NCI-H526 treated with DMSO at 0.1 percent for 48 hours (cell line): Measurements from ENCODE around the gene GASK1A.
"Not testable (repeated sequence)": the region's sequence is repeated elsewhere in the genome, so short reads cannot be mapped to it uniquely, and the experiment has no call there.

Experiments used
- DNase-seq: peaks from one replicate; lab custom pipeline; 2025; lab: John Stamatoyannopoulos, UW

Gene GASK1A

GRCh38 chr3:43062040-43062563, 83.0 kb downstream of the GASK1A start:
- DNase-seq, result no peak

- DNase-seq, result no peak
These were observed 83.5 kb downstream of the GASK1A start for GRCh38 chr3:43062564-43063040.

DNA sequence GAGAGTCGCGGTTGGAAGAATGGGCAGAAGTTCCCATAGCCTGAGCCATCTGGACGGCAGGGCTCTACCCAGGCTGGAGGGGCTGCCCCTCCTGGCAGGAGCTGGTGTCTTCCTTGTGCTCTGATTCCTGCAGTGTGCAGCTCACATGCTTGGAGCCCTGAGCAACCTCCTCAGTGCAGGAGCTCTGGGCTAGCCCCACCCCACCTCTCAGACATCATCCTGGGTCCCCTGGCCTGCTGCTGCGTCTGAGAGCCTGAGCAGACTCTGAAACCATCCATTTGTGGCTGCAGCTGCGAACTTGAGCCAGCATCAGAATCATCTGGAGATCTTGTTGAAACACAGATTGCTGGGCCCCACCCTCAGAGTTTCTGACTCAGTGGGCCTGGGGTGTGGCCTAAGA, 84.0 kb downstream of the GASK1A start:
- no peak for DNase-seq

DNA sequence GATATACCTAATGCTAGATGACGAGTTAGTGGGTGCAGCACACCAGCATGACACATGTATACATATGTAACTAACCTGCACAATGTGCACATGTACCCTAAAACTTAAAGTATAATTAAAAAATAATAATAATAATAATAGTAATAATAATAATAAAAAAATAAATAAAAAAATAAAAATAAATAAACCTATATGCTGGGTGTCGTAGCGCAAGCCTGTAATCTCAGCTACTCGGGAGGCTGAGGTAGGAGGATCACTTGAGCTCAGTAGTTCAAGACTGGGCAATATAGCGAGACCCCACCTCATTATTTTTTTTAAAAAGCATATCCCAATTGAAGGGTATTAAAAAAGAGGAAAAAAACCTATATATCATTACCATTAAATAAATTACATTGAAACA, 91.6 kb downstream of the GASK1A start:
- DNase-seq, result not testable (repeated sequence)

DNA sequence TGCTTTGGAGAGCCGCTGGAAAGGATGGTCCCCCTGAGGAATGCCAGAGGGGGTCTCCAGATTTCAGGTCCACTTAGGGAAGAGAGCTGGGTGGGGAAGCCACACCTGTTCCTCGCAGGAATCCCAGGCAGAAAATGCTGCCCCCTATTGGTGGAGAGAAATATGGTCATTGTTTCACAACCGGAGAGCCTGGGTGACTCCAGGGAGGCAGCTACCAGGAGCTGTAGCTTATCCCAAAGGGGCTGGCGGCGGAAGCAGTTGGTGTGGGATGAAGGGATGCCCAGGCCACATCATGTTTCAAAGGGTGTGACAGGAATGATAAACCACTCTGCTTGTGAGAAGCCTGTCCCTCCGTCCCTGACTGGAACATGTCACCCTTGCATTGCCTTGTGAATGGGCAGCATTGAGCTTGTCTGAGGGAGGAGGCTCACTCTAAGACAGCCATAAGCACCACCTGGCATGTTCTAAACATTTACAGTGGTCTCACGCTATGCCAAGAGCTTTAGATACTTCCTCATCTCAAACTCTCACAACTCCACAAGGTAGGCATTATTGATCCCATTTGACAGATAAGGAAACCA, 92.3 kb downstream of the GASK1A start:
- DNase-seq, result no peak

DNA sequence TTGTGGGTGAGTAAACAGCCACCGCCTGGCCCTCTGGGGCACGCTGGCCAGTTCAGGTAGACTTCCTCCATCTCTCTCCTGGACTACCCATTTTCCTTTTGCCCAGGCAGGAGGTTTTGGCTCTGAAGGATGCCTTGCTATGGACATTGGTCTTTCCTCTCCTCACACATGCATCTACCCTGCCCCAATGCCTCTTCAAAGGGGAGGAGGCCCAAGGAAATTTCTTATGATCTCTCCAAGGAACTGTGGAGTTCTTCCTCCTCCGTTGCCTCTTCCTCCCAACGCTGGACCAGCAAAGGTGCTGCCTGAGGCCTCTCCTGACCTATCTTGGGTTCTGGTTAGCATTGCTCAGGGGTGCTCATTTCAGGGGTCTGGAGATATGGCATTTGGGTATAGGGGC, 93.2 kb downstream of the GASK1A start:
- DNase-seq, result no peak

GRCh38 chr3:43073116-43073835, 94.2 kb downstream of the GASK1A start:
- DNase-seq, result no peak

DNA sequence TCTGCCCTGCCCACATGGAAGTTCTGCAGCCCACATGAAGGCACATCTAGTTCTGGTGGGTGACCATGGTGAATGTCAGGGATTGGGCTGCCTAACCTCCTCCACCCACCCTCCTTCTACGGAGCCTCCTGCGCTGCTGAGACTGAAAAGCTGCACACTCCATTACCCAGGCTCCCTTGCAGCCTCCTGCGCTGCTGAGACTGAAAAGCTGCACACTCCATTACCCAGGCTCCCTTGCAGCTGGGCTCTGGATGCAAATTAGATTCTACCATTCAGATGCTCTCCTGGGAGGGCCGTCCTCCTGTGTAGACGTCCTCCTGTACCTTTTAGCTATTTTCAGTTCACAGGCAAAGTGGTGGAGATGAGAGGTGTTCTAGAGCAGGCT, 94.7 kb downstream of the GASK1A start:
- DNase-seq, result no peak

DNA sequence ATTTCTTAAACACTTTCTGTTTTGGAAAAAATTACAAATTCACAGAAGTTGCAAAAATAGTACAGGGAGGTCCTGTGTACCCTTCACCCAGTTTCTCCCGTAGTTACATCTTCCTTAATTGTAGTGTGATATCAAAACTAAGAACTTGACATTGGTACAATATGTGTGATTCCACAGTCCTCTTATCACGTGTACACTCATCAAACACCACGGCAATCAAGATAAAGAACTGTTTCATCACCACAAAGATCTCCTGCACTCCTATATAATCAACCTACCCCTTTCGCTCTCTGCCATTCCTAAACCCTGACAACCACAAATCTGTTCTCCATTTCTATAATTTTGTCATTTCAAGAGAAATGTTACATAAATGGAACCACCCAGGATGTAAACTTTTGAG, 95.4 kb downstream of the GASK1A start:
- no peak for DNase-seq

DNA sequence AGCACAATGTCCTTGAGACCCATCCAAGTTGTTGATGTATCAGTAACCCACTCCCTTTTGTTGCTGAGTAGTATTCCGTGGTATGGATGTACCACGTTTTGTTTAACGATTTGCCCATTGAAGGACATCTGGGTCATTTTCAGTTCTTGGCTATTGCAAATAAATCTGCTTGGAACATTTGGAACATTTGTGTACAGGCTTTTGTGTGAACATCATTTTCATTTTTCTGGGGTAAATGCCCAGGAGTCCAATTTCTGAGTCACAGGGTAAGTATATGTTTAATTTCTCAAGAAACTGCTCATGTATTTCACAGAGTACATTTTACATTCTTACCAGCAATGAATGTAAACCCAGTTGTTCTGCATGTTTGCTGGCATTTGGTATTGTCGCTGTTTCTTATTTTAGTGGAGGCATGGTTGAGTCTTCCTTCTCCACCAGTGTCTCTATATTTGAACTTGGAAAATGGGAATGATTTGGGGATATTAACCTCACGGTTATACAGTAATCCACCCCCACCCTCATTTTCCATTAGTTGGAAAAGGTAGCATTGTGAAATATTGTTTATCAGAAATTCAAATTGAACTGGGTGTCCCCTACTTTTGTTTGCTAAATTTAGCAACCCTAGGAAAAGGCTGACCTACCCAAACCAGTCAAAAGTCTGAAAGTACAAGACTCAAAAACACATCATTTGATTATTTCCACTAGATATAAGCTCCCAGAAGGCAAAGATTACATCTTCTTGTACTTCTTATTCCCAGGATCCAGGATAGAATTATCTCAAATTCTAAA, 96.0 kb downstream of the GASK1A start:
- no peak for DNase-seq

- no peak for DNase-seq
These were observed 97.0 kb downstream of the GASK1A start for GRCh38 chr3:43075904-43076661.

- DNase-seq, result no peak
These were observed 97.7 kb downstream of the GASK1A start for GRCh38 chr3:43076857-43077256.

- no peak for DNase-seq
These were observed 98.2 kb downstream of the GASK1A start for GRCh38 chr3:43077261-43077660.

GRCh38 chr3:43077707-43078106, 98.6 kb downstream of the GASK1A start:
- DNase-seq, result no peak

GRCh38 chr3:43079536-43080332, 100.6 kb downstream of the GASK1A start:
- DNase-seq, result no peak

- no peak for DNase-seq
These were observed 101.8 kb downstream of the GASK1A start for GRCh38 chr3:43080726-43081568.

DNA sequence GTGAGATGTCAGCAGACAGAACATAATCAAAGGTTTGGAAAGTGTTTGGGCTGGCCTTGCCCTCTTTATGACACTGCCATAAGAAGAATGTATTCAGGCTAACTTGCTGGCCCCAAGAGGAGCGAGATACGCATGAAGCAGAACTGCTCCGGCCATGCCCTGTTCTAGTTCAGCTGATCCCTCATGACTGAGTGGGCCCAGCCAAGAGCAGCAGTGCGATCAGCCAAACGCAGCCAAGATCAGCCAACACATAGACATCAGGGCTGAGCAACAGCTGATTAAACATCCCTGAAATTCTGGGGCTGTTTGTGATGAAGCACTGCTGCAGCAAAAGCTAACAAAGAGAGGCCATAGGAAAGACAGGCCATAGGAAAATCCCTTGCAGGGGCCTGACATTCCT, 102.7 kb downstream of the GASK1A start:
- DNase-seq, result no peak

- DNase-seq, result no peak
These were observed 103.3 kb downstream of the GASK1A start for GRCh38 chr3:43082457-43082856.

- no peak for DNase-seq
These were observed 107.5 kb downstream of the GASK1A start for GRCh38 chr3:43086460-43087165.
